HG03521 (cell line): ENCODE data around the gene KRTAP4-9.
"Not testable (repeated sequence)": the region's sequence is repeated elsewhere in the genome, so short reads cannot be mapped to it uniquely, and the experiment has no call there.

Experiments used
- ATAC-seq: cut with Tn5 transposase; IDR thresholded peaks from one replicate; pipeline ENCODE4 v1.9.1; 2021; ENCODE audit warnings: mild to moderate bottlenecking, moderate library complexity; ENCODE audit not compliant: unreplicated experiment

The KRTAP4-9 gene

DNA sequence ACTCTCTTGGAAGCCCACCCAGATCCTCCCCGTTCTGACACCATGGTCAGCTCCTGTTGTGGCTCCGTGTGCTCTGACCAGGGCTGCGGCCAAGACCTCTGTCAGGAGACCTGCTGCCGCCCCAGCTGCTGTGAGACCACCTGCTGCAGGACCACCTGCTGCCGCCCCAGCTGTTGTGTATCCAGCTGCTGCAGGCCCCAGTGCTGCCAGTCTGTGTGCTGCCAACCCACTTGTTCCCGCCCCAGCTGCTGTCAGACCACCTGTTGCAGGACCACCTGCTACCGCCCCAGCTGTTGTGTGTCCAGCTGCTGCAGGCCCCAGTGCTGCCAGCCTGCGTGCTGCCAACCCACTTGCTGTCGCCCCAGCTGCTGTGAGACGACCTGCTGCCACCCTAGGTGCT, at the start of gene KRTAP4-9:
KRTAP4-9 (plus strand) TSS at position 43 of the 400 bp plus-strand sequence; CDS start at position 43, 0 bp downstream.
- ATAC-seq = not testable (repeated sequence)

- no peak for ATAC-seq
Measured at GRCh38 chr17:41057547-41057946, 47.6 kb upstream of the KRTAP4-9 start.

- ATAC-seq = no peak
Measured at GRCh38 chr17:41058741-41059140, 46.4 kb upstream of the KRTAP4-9 start.

GRCh38 chr17:41059276-41060051, 45.7 kb upstream of the KRTAP4-9 start:
- not testable (repeated sequence) for ATAC-seq

DNA sequence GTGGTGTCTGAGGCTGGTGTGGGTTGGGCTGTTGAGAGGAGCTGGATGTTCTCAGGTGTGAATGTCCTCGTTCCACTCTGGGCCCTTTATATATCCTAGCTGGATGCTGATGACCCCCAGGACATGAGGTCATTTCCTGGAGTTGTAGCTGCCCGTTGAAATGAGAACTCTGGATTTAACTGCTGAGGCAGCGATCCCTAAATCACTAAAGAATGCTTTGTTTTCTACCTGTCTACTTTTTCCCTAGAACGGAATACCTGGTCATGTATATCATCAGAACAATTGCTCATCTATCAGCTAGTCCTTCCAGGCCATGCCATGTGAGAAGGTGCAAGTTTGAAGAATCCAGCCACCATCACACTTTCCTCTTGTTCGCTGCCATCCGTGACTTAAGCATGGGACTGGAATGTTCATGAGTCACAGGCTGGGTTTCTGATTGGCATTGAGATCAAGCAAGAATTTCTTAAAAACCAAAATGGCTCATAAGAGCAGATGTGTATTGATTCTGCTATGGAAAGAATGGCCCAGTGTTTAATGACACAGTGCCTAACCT, 45.1 kb upstream of the KRTAP4-9 start, which contains the start of gene KRTAP2-3:
KRTAP2-3 (minus strand) TSS at position 63 of the 553 bp plus-strand sequence. CDS start 64 bp downstream, outside the sequence.
- no peak for ATAC-seq

GRCh38 chr17:41061964-41062363, 43.2 kb upstream of the KRTAP4-9 start:
- ATAC-seq = no peak

DNA sequence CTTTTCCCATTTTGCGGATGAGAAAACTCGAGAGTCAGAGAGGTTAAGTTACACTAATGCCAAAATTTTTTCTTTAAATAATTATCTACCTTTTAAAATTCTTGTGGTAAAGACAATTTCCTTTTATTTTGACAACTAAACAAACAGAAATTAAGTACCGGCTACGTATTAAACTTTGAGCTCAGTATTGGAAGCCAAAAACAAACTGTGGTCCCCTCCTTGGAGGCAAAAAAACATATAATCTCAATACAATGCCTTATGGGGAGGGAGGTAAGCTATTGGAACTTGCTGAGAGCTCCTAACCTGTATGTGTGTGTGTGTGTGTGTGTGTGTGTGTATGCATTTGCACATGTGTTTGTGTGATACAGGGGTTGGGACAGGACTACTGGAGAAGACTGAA, 41.7 kb upstream of the KRTAP4-9 start:
- no peak for ATAC-seq

DNA sequence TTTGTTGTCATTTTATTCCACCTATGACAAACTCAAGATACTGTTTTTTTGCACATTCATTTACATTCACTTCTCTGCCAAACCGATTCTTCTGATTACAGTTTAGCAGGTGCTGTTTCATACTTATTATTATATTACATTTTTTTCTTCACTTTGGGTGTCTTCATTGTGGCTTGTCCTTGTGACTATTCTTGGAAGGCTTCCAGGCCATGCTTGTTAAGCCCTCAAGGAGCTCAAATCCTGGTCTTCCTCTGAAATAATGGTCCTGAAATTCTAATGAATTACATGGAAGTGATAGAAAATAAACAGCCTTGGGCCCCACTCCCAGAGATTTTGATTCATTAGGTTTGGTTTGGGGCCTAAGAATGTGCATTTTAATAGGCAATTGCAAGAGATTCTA, 40.9 kb upstream of the KRTAP4-9 start:
- ATAC-seq = no peak

- ATAC-seq = not testable (repeated sequence)
Measured at GRCh38 chr17:41065016-41065689, 40.0 kb upstream of the KRTAP4-9 start.

- ATAC-seq = no peak
Measured at GRCh38 chr17:41065829-41066624, 39.2 kb upstream of the KRTAP4-9 start, which contains the start of gene KRTAP2-4. KRTAP2-4 (minus strand) TSS chr17:41065879; CDS start chr17:41065845, 34 bp downstream.

DNA sequence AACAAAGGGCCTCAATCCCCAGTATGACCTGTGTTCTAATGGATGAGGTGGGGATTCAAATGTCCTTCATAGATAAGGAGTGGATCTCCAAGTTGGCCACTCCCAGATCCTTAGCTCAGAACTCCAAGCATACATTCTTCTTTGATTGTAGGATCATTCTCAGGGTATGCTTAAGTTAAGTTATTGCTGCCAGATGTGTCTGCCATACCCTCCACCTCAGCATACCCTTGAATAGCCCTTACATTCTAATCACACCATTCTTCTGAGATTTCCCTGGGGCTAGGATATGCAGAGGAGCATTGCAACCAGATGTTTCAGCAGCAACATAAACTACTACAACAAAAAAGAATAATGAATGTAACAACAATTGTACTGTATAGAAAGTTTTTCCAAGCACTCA, 37.9 kb upstream of the KRTAP4-9 start:
- no peak for ATAC-seq

GRCh38 chr17:41069031-41069430, 36.2 kb upstream of the KRTAP4-9 start:
- no peak for ATAC-seq

GRCh38 chr17:41071606-41072360, 33.4 kb upstream of the KRTAP4-9 start:
- ATAC-seq = no peak

GRCh38 chr17:41073676-41074075, 31.5 kb upstream of the KRTAP4-9 start:
- no peak for ATAC-seq

- no peak for ATAC-seq
Measured at GRCh38 chr17:41076788-41077187, 28.4 kb upstream of the KRTAP4-9 start.

DNA sequence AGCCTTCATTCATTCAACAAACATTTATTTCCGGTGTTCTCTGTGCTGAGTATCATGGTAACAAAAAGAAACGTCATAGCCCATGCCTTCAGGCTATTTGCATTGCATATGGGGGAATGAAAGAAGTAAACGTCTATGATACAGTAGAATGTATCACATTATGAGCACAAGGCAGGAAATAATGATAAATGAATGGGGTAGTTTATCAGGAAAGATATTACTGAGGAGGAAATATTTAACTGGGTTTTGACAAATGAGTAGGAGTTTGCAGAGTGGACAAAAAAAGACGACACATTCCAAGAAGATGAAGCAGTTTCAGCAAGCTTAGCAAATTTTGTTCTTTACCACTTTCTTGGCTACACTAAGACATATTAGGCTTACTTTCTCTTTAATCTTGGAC, 22.6 kb upstream of the KRTAP4-9 start:
- no peak for ATAC-seq

GRCh38 chr17:41083427-41083826, 21.8 kb upstream of the KRTAP4-9 start:
- ATAC-seq = not testable (repeated sequence)

DNA sequence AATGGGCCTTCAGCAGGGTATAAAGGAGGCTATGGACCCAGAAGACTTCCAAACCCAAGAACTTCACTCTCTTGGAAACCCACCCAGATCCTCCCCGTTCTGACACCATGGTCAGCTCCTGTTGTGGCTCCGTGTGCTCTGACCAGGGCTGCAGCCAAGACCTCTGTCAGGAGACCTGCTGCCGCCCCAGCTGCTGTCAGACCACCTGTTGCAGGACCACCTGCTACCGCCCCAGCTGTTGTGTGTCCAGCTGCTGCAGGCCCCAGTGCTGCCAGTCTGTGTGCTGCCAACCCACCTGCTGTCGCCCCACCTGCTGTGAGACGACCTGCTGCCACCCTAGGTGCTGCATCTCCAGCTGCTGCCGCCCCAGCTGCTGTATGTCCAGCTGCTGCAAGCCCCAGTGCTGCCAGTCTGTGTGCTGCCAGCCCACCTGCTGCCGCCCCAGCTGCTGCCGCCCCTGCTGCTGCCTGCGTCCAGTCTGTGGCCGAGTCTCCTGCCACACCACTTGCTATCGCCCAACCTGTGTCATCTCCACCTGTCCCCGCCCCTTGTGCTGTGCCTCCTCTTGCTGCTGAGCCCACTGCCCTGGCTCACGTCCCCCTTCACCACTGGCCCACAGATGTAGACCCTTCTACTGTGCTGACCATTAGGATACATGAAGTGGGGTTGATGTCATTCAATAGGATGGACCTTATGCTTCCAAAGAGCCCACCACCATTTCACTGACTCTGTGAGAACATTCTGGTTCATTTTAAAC, 20.9 kb upstream of the KRTAP4-9 start, which contains the start of gene KRTAP4-7:
KRTAP4-7 (plus strand) TSS at position 51 of the 757 bp plus-strand sequence; CDS start at position 108, 57 bp downstream.
- ATAC-seq = not testable (repeated sequence)

GRCh38 chr17:41088760-41089352, 16.3 kb upstream of the KRTAP4-9 start:
- ATAC-seq = not testable (repeated sequence)
